ENCODE measurements around the gene CIB2.

CIB2 gene

DNA sequence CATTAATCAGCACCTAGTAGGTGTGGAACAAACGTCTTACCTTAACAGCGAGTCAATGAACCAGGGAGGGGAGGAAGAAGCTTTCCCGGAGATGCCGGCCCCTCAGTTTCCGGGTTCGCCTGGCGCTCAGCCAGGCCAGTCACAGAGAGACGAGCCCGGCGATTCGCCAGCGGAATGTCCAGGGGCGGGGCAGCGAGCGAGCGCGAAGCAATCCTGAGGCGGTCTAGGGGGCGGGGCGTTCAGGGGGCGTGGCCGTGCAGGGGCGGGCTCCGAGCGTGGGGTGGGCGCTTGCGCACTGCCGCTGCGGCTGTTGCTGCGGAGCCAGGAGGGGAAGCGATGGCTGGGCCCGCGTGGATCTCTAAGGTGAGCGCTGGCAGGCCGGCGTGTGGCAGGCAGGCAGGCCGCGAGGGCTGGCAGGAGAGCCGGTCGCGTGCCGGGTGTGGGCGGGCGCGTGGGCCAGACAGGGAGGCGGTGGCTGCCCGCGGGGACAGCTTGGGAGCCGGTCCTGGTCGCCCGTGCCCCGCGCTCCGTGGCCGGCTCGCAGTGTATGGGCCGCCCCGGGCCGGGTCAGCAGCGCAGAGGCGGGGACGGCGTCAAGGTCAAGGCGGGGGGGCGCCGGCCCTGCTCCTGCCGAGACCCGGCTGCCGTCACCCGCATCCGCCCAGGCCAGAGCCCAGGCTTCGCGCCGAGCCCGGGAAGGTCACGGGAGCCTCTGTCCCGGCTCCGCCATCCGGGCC is 18.0 kb upstream of the CIB2 start, which contains the start of gene IDH3A:
IDH3A (plus strand) TSS at position 295 of the 737 bp plus-strand sequence; CDS start at position 337, 42 bp downstream.
- DNase-seq: peak; percentile 100

GRCh38 chr15:78148392-78149067 is 17.3 kb upstream of the CIB2 start:
- DNase-seq: no peak

DNA sequence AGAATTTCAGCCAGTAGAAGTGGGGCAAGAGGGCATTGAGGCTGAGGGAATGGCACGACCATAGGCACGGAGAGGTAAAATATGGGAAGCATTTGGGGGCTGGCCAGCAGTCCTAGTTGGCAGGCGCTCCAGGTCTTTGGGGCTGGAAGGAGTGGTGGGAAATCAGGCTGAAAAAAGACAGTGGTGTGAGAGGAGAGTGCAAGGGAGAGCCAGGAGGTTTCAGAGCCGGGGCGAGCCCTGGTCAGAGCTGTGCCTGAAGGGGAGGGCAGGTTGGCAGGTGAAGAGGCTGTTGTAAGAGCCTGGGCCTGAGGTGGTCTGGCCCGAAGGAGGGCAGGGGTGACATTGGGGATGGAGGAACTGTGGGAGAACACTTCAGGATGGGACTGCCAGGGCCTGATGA is 16.3 kb upstream of the CIB2 start:
- no peak for DNase-seq

- no peak for DNase-seq
Observed at GRCh38 chr15:78146425-78147154, 15.3 kb upstream of the CIB2 start.

GRCh38 chr15:78142332-78142731 is 11.1 kb upstream of the CIB2 start:
- no peak for DNase-seq

- DNase-seq: no peak
Observed at GRCh38 chr15:78140292-78140691, 9.0 kb upstream of the CIB2 start.

DNA sequence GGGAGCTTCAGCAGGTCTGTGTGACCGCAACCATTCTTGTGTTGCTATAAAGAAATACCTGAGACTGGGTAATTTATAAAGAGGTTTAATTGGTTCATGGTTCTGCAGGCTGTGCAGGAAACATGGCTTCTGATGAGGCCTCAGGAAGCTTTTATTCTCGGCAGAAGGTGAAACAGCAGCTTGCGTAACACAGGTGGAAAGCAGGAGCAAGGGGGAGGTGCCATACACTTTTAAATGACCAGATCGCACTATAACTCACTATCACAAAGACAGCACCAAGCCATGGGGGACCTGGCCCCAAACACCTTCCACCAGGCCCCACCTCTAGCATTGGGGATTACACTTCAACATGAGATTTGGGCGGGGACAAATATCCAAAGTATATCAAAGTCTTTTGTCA is 8.3 kb upstream of the CIB2 start:
- no peak for DNase-seq

DNA sequence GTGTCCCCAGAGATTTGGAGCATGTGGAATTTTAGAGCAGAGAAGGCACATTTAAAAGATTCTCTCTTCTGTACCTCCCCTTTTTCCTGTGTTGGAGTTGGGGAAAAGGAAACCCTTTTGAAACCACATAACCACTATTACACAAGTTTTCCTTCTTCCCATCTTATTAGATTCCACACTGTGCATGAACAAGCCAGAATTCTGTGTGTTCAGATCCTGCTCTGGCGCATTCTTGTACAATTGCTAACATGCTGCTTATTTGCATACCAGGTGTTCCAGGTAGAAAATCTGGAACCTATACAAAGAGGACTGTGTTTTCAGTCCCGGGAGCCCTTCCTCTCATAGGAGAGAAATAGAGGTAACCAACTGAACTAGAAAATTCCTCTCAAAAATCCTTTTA is 2.6 kb upstream of the CIB2 start:
- no peak for DNase-seq

DNA sequence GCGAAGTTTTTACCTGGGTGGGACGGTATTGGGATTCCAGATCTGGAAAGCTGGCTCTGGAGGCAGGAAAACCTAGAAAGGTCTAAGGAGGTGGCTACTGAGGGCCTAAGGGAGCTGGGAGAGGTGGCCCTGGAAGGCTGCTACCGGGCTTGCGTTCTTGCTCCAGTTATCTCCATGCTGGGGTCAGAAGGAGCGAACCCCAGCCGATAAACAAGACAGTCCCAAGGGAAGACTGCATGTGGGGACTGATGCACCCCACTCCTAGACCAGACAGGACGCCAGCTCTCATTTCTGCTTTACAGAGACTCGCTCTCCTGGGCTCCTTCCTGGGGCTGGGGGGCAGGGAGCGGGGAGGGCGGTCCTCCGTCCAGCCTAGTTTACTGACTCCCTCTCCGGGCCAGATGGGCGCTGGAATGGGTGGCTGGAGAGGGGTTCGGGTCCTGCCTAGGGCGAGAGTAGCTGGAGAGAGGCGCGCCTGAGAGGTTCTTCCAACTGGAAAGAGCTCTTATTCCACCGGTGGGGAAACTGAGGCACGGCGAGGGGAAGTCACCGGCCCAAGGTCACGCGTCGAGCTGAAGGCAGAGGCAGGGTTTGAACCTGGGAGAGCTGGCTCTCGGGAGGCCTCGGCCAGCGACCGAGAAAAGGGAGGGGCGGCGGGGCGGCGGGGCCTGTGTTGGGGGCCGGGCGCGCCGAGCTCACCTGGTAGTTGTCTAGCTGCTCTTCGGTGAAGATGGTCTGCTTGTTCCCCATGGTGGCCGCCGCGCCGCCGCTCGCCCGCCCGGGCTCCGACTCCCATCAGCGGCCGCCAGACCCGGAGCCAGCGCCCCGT is 565 bp downstream of the CIB2 start:
- DNase-seq: peak; percentile 52

DNA sequence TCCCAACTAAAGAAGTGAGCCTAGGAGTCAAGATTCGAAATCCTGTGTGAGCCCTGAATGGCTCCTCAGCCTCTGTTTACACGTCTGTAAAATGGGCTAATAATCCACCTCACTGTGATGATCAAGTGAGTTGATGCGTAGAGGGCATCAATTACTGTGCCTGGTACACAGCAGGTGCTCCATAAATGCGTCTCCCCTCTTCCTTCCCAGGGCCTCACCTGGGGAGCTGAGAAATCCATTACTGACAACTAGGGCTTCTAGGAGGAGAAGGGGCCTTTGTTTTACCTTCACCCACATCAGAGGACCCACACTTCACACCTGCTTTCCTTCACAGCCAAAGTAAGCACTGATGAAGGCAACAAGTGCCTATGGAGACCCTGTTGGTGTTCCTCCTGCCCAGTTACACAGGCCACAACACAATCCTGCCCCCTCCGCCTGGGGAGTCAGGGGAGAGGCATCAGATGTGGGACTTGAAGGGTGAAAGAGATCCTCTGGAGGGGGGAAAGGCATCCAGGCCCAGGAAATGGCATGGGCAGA is 1.4 kb downstream of the CIB2 start:
- no peak for DNase-seq

DNA sequence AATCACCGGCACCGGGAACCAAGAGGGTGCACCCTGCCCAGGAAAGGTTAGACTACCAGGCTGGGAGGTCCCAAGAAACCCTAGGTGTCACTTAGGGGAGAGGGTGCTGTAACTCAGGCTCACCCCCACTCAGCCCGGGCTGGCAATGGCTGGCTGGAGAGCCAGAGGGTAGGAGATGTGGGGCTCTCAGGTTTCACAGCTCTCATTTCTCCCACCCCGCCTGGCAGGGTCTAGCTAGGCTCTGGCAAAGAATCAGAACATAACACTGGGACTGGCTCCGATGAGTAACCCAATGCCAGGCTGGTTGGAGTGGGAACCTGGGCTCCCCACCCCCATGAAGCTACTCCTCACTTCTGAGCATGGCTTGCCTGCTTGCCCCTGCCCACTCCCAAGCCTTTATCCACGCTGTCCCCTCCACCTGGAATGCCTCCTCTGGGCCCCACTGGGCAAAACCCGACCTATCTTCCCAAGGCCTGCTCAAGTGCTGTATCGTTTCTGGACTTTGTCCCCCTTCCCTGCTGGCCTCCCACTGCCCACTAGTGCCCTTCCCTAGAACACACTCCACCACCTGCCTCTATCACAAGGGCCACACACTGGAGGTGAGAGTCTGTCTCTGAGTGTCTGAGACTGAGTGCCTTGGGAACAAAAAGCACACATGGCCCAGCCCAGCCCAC is 2.0 kb downstream of the CIB2 start:
- no peak for DNase-seq

DNA sequence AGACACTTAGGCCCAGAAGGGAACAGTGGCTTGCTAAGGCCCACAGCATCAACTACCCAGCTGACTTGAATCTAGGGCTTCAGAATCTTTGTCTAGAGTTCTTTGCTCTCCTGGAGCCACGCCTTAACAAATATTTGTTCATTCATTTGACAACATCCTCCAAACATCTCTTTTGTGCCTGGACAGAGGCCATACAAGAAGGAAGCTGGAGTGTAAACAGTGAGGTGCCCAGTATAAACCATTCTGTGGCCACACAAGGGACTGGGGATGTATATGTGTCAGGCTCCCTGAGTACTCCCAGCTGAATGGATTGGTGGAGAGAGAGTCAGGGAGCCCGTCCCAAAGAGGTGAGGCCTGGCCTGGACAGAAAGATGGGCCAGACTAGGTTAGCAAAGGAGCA is 3.4 kb downstream of the CIB2 start:
- DNase-seq: no peak

GRCh38 chr15:78125267-78125666 is 6.0 kb downstream of the CIB2 start:
- no peak for DNase-seq

- no peak for DNase-seq
Observed at GRCh38 chr15:78120523-78120922, 10.7 kb downstream of the CIB2 start.

- no peak for DNase-seq
Observed at GRCh38 chr15:78112551-78112950, 18.7 kb downstream of the CIB2 start.

DNA sequence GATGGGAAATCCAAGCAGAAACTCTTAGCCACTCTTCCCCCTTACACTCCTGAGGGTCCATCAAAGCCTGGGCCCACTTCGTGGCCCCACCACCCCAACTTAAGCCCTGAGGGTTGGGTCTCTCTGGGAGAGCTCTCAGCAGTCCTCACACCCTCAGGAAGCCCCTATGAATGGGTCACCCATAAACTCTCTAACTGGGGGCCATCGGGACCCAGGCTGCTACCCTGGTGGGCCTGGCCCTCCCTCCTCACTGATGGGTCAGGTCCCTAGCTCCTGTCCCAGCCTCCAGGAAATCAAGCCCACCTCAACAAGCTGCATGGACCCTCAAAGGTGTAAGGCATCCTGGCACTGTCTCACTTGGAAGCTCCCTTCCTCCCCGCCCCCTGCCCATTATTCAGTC is 19.5 kb downstream of the CIB2 start:
- DNase-seq: no peak

GRCh38 chr15:78110916-78111475 is 20.2 kb downstream of the CIB2 start:
- DNase-seq: no peak

GRCh38 chr15:78110096-78110495 is 21.1 kb downstream of the CIB2 start:
- DNase-seq: no peak

- DNase-seq: no peak
Observed at GRCh38 chr15:78109156-78109555, 22.1 kb downstream of the CIB2 start.

DNA sequence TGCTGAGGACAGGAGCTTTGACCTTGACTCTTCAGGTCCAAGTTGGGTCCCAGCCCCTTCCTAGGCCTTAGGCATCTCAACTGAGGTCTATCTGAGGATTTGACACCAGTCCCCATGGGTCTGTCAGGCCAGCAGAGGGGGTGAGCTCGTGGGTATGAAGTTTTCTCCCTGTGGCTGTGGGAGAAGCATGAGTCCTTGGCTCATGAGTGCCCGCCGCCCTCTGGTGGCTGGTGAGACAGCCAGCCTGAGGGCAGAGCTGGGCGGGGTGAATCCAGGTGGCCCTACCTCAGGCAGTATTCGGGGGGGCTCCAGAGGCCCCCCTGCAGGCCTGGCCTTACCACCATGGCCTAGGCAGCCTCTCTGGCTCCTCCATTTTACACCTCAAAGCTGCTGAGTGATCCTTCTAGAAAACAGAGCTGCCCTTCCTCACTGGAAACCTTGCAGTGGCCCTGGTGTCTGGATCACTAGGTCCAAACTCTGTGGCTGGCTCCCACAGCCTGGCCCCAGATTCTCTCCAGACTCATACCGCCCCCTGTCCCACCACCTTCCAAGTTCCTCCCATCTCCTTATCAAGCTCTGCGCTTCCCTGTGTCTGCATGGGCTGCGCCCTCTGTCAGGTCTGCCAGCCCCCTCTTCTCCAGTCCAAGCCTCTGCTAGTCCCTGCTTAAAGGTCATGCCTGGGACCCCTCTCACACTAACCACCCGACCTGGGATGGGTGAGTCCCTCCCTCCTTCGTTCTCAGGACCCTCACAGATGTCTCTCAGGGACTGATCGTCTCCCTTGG is 22.8 kb downstream of the CIB2 start:
- peak; percentile 84 for DNase-seq

DNA sequence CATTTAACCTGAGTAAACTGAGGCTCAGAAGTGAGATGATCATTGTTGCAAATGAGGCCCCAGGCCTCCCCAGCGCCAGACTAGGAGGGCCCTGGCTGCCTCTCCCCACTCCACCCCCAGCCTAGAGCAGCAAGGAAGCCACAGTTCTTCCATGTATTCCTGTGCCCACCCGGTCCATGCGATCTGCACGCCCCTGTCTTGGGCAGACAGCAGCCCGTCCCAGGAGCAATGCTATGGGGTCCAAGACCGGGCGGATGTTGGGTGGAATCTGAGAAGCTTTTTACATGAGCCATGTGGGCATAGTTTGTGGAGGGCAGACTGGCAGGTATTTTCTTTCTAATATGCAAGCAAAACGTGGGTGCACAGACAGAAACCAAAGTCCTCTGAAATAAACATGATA is 23.8 kb downstream of the CIB2 start:
- no peak for DNase-seq

Measured in stimulated activated CD4-positive, alpha-beta T cell treated with anti-CD3 and anti-CD28 coated beads, Interleukin-4, amount 100 ng/mL, for 1 hour (primary cell).